ENCODE measurements around the gene SMCO4. TPM values are rescaled to one million over a fixed set of nuclear protein-coding genes. Genes with fewer than 3 reads are reported as not detected.

The SMCO4 gene
- total RNA-seq, 1 experiment from 2014 or later, result 8.5 TPM

GRCh38 chr11:93570759-93571413 lies 27.7 kb upstream of the SMCO4 start:
- Mint-ChIP-seq H3K27me3 (ENCODE audit: insufficient read depth, unreplicated experiment) (no peaks in the 10 kb centered on the region), H3K9me3 (ENCODE audit: unreplicated experiment) (peaks cover 6% of the 10 kb centered on the region), H3K36me3 (ENCODE audit: insufficient read depth, unreplicated experiment) (no peaks in the 10 kb centered on the region), H3K27ac (ENCODE audit: low read depth, unreplicated experiment) (peak overlapping the region; percentile 61), H3K4me3 (ENCODE audit: unreplicated experiment) (no peak overlapping the region), H3K4me1 (ENCODE audit: insufficient read depth, unreplicated experiment) (peaks cover 13% of the 10 kb centered on the region)
- intact Hi-C loops (cut with micrococcal nuclease), result no loop called here
- no TSS peak for BruUV-seq (replicated peaks)
- ChIA-PET CTCF (interaction anchor here (0.6 to 0.7 kb wide), 2 partner anchors 18 to 38 kb away, joined by 3 read pairs; no protein-coding TSS in a partner anchor), POLR2A (interaction anchor here (0.7 to 1.3 kb wide), 4 partner anchors 9 to 213 kb away, joined by 3 to 5 read pairs (median 3); partner anchors contain the start of gene MED17)
- DNase-seq (ENCODE audit: unreplicated experiment), result peak; percentile 96
- no peak for TF ChIP-seq CTCF (IDR thresholded peaks at IDR 0.05; ENCODE audit: unreplicated experiment)

GRCh38 chr11:93569496-93569895 lies 26.3 kb upstream of the SMCO4 start:
- H3K27me3 Mint-ChIP-seq (ENCODE audit: insufficient read depth, unreplicated experiment), result no peaks in the 10 kb centered on the region
- no peaks in the 10 kb centered on the region for H3K36me3 Mint-ChIP-seq (ENCODE audit: insufficient read depth, unreplicated experiment)
- no peak overlapping the region for H3K27ac Mint-ChIP-seq (ENCODE audit: low read depth, unreplicated experiment)
- H3K4me3 Mint-ChIP-seq (ENCODE audit: unreplicated experiment), result no peak overlapping the region
- POLR2A ChIA-PET, result no interaction called here
- intact Hi-C loops (cut with micrococcal nuclease), result no loop called here
- CTCF ChIA-PET, result interaction anchor here (0.6 kb wide), 1 partner anchor 491 kb away, joined by 3 read pairs; no protein-coding TSS in a partner anchor
- H3K9me3 Mint-ChIP-seq (ENCODE audit: unreplicated experiment), result no peaks in the 10 kb centered on the region
- TF ChIP-seq CTCF (IDR thresholded peaks at IDR 0.05; ENCODE audit: unreplicated experiment), result no peak
- H3K4me1 Mint-ChIP-seq (ENCODE audit: insufficient read depth, unreplicated experiment), result peaks cover 13% of the 10 kb centered on the region
- no peak for DNase-seq (ENCODE audit: unreplicated experiment)
- no TSS peak for BruUV-seq (replicated peaks)

GRCh38 chr11:93568726-93569125 lies 25.5 kb upstream of the SMCO4 start:
- CTCF ChIA-PET, result interaction anchor here (0.6 to 0.8 kb wide), 3 partner anchors 47 to 479 kb away, joined by 3 to 4 read pairs (median 3); no protein-coding TSS in a partner anchor
- no peak for DNase-seq (ENCODE audit: unreplicated experiment)
- Mint-ChIP-seq H3K4me3 (ENCODE audit: unreplicated experiment) (no peak overlapping the region), H3K27me3 (ENCODE audit: insufficient read depth, unreplicated experiment) (no peaks in the 10 kb centered on the region), H3K9me3 (ENCODE audit: unreplicated experiment) (no peaks in the 10 kb centered on the region), H3K27ac (ENCODE audit: low read depth, unreplicated experiment) (no peak overlapping the region), H3K36me3 (ENCODE audit: insufficient read depth, unreplicated experiment) (no peaks in the 10 kb centered on the region), H3K4me1 (ENCODE audit: insufficient read depth, unreplicated experiment) (peaks cover 13% of the 10 kb centered on the region)
- no TSS peak for BruUV-seq (replicated peaks)
- TF ChIP-seq CTCF (IDR thresholded peaks at IDR 0.05; ENCODE audit: unreplicated experiment), result no peak
- POLR2A ChIA-PET, result interaction anchor here (0.9 kb wide), 1 partner anchor 79 kb away, joined by 3 read pairs; no protein-coding TSS in a partner anchor
- intact Hi-C loops (cut with micrococcal nuclease), result no loop called here

- Mint-ChIP-seq H3K4me3 (ENCODE audit: unreplicated experiment) (no peak overlapping the region), H3K9me3 (ENCODE audit: unreplicated experiment) (no peaks in the 10 kb centered on the region), H3K36me3 (ENCODE audit: insufficient read depth, unreplicated experiment) (no peaks in the 10 kb centered on the region), H3K27ac (ENCODE audit: low read depth, unreplicated experiment) (no peak overlapping the region), H3K4me1 (ENCODE audit: insufficient read depth, unreplicated experiment) (peaks cover 13% of the 10 kb centered on the region), H3K27me3 (ENCODE audit: insufficient read depth, unreplicated experiment) (no peaks in the 10 kb centered on the region)
- ChIA-PET CTCF (interaction anchor here (1.2 to 2.3 kb wide), 3 partner anchors 25 to 333 kb away, joined by 3 to 6 read pairs (median 4); no protein-coding TSS in a partner anchor), POLR2A (interaction anchor here (0.5 kb wide), 1 partner anchor 80 kb away, joined by 3 read pairs; no protein-coding TSS in a partner anchor)
- no peak for TF ChIP-seq CTCF (IDR thresholded peaks at IDR 0.05; ENCODE audit: unreplicated experiment)
- peak; percentile 80 for DNase-seq (ENCODE audit: unreplicated experiment)
- intact Hi-C loops (cut with micrococcal nuclease), result no loop called here
- no TSS peak for BruUV-seq (replicated peaks)
These were observed 24.3 kb upstream of the SMCO4 start for GRCh38 chr11:93567401-93567895.
